ENCODE measurements around the gene IMMT. TPM values are rescaled to one million over a fixed set of nuclear protein-coding genes. Genes with fewer than 3 reads are reported as not detected.

The IMMT gene
- total and polyA plus RNA-seq, 9 of the 15 experiments (the other 6 are each of a cell fraction or from before 2014, with no cell fraction given) = 119 to 294 (median 140) TPM

DNA sequence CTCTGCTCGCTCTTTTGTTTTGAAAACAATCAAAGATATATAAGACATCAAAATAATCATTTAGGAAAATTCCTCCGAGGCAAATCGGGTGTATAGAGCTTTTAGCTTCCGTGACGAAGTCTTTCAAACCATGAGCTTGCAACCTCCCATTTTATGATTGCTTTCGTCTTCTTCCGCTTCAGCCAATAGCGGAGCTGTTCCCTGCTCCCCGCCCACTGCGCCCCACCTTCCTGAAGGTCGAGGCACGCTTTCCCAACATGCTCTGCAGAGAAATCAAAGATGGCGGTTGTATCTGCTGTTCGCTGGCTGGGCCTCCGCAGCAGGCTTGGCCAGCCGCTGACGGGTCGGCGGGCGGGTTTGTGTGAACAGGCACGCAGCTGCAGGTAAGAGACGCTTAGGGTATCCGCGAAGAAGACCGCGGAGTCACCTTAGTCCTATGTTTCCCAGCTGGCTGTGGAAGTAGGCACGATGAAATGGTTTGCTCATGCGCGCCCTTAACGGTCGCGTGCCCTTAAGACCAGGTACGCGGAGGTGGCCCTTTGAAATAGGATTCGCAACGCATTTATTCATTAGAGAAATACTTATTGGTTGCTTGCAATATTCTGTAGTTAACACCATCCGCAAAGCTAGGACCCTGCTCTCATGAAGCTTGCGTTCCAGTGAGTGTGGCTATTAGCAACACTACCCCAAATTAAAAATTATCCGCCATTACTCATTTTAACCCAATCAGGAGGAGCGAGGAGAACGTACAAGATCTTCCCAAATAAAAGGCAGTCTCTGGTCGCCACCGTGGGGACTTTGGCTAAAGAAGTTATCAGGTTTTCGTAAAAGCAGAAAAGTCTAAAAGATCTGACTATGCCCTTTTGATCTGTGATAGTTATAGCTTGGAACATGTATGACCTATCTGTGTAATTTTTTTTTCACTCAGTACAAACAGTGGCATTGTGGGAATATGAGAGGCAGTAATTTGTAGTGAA is 89.0 kb downstream of the IMMT start, which contains the start of gene PTCD3 (continued):
- TF ChIP-seq HNRNPL (IDR thresholded peaks at IDR 0.05; ENCODE audit: low read depth, low read length) (no peak), ZNF232 (CRISPR knock-in tag; IDR thresholded peaks at IDR 0.05) (no peak), DIDO1 (tag; IDR thresholded peaks at IDR 0.05; ENCODE audit: low read depth) (no peak), ZNF23 (CRISPR knock-in tag; IDR thresholded peaks at IDR 0.05) (no peak), KAT8 (IDR thresholded peaks at IDR 0.05; ENCODE audit: low read depth) (no peak), ZNF146 (CRISPR knock-in tag; IDR thresholded peaks at IDR 0.05; ENCODE audit: unreplicated experiment) (no peak), BDP1 (IDR thresholded peaks at IDR 0.05; ENCODE audit: insufficient read depth, insufficient read length) (no peak), LEF1 (IDR thresholded peaks at IDR 0.05) (no peak), JUNB (CRISPR knock-in tag; conservative IDR thresholded peaks at IDR 0.05) (no peak), PRPF4 (IDR thresholded peaks at IDR 0.05; ENCODE audit: insufficient read depth, low read depth, low read length, poor library complexity, severe bottlenecking) (no peak), ZNF274 (IDR thresholded peaks at IDR 0.05; ENCODE audit: borderline replicate concordance, low read depth, low read length) (no peak)
- TF ChIP-seq, protein P1, sequence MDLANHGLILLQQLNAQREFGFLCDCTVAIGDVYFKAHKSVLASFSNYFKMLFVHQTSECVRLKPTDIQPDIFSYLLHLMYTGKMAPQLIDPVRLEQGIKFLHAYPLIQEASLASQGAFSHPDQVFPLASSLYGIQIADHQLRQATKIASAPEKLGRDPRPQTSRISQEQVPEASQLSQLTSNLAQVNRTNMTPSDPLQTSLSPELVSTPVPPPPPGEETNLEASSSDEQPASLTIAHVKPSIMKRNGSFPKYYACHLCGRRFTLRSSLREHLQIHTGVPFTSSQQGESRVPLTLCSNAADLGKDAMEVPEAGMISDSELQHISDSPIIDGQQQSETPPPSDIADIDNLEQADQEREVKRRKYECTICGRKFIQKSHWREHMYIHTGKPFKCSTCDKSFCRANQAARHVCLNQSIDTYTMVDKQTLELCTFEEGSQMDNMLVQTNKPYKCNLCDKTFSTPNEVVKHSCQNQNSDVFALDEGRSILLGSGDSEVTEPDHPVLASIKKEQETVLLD (IDR thresholded peaks at IDR 0.05) = 0 out of 2 replicates have a peak, but pooled peaks have one; percentile 55
- TF ChIP-seq, protein P2, sequence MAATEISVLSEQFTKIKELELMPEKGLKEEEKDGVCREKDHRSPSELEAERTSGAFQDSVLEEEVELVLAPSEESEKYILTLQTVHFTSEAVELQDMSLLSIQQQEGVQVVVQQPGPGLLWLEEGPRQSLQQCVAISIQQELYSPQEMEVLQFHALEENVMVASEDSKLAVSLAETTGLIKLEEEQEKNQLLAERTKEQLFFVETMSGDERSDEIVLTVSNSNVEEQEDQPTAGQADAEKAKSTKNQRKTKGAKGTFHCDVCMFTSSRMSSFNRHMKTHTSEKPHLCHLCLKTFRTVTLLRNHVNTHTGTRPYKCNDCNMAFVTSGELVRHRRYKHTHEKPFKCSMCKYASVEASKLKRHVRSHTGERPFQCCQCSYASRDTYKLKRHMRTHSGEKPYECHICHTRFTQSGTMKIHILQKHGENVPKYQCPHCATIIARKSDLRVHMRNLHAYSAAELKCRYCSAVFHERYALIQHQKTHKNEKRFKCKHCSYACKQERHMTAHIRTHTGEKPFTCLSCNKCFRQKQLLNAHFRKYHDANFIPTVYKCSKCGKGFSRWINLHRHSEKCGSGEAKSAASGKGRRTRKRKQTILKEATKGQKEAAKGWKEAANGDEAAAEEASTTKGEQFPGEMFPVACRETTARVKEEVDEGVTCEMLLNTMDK (IDR thresholded peaks at IDR 0.05; ENCODE audit: borderline replicate concordance, insufficient read depth, low read depth, low read length, poor library complexity, severe bottlenecking) = no peak
- TF ChIP-seq, protein P3, sequence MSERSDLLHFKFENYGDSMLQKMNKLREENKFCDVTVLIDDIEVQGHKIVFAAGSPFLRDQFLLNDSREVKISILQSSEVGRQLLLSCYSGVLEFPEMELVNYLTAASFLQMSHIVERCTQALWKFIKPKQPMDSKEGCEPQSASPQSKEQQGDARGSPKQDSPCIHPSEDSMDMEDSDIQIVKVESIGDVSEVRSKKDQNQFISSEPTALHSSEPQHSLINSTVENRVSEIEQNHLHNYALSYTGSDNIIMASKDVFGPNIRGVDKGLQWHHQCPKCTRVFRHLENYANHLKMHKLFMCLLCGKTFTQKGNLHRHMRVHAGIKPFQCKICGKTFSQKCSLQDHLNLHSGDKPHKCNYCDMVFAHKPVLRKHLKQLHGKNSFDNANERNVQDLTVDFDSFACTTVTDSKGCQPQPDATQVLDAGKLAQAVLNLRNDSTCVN (CRISPR knock-in tag; IDR thresholded peaks at IDR 0.05) = no peak

All from K562 (cell line).